Stomach (tissue), 4 donors: ENCODE data around the gene TMTC1.

Source experiments
- POLR2AphosphoS5 ChIP-seq, 3 donors: sonication (generic); formaldehyde crosslinking; IDR thresholded peaks; one replicate each; pipeline ENCODE4 v1.6.1; 2016; ENCODE audit warnings: antibody characterized with exemption in 3 of 3
- TF ChIP-seq, protein P1 (sequence below), 7 experiments: fragments of 450-650 bp in 4 of 7; fragments of 200-600 bp in 3 of 7; sonication (generic) in 3 of 7; IDR thresholded peaks; one replicate each; pipeline ENCODE4 v1.5.1; 2016 to 2019; ENCODE audit warnings: antibody characterized with exemption in 7 of 7, control low read depth in 2 of 7, mild to moderate bottlenecking in 1 of 7

DNA sequence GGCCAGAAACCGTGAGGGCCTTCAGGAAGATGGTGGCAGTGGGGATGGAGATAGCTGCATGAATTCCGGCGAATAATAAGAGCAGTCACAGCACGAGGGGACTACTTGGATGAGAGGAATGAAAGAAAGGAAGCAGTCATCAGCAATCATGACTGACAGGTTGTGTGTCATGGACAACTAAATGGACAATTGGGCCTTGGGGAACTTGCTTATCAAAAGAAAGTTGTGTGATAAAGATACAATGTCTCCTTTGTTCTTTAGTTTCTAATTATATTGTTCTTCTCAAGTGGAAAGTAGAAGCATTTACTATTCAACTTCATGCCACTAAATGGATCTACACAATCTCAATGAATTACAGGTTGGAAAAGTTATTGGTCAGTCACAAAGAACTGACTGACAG, 130.5 kb downstream of the TMTC1 start:
- no peak for TF ChIP-seq POLR2AphosphoS5 (IDR thresholded peaks at IDR 0.05)
- TF ChIP-seq, protein P1, sequence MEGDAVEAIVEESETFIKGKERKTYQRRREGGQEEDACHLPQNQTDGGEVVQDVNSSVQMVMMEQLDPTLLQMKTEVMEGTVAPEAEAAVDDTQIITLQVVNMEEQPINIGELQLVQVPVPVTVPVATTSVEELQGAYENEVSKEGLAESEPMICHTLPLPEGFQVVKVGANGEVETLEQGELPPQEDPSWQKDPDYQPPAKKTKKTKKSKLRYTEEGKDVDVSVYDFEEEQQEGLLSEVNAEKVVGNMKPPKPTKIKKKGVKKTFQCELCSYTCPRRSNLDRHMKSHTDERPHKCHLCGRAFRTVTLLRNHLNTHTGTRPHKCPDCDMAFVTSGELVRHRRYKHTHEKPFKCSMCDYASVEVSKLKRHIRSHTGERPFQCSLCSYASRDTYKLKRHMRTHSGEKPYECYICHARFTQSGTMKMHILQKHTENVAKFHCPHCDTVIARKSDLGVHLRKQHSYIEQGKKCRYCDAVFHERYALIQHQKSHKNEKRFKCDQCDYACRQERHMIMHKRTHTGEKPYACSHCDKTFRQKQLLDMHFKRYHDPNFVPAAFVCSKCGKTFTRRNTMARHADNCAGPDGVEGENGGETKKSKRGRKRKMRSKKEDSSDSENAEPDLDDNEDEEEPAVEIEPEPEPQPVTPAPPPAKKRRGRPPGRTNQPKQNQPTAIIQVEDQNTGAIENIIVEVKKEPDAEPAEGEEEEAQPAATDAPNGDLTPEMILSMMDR (IDR thresholded peaks at IDR 0.05): no peak
